ENCODE results near the gene ZNF407.

Gene ZNF407

DNA sequence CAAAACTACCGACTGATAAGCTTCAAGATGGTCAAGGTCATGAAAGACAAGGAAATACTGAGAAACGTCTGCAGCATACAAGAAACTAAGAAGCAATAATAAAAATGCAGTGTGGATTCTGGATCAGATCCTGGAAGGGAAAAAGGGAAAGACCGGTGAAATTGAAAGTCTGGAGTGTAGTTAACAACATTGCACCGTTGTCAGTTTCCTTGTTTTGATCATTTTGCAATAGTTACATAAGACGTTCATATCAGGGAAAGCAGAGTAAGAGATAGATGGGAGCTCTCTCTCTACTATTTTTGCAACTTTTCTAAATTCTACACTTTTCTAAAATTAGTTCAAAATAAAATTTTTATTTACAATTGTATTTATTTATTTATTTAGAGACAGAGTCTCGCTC is 15.0 kb upstream of the ZNF407 start:
- FAIRE-seq, result no peak

DNA sequence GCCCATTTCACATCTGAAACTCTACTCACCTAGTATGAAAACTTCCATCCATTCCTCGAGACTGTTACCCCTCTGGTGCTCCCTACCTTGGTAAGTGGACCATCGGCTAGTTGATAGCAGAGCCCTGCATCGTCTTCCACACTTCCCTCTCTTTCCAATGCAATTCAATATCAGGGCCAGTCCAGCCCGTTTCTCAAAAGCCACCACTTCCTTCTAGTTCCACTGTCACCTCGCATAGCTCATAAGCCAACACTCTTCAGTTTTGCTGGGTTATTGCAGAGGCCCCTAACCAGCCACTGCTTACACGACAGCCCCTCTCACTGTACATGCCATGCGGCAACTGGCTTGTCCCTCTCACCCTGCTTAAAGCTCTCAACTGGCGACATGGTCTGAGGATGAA is 10.2 kb upstream of the ZNF407 start:
- FAIRE-seq, result no peak

DNA sequence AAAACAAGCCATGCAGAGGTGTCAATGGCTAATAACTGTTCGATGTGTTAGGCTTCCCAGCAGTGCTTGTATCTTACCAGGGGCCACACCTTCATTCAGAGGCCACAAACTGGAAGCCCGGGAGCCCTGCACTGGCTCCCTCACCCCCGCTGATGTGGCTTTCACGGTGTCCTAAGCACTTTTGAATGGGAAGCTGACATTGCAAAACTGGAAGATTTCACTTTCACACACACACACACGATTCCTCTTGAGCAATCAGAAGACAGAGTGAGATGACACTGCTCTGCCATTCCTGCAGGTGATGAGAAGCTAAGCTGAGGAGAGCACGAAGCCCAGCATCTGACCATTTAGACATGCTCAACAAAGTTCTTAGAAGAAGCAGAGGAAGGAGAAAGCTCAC is 8.6 kb upstream of the ZNF407 start:
- FAIRE-seq, result no peak

DNA sequence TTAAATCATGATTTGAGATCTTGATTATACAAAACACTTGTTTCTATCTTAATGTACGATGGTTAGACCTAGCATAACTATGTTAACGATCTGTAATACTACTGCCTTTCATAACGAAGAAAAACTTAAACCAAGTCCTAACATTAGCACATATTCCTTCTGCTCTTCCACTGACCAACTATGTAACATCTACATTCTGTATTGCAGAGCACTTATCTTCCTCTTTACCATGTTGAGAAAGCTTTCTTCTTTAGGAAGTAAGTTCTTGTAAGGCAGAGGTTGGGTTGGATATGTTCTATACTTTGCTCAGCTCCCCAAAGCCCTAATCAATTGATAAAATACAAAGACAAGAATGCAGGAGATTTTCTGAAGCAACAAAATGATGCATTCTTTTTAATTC is 7.9 kb upstream of the ZNF407 start:
- FAIRE-seq, result no peak

DNA sequence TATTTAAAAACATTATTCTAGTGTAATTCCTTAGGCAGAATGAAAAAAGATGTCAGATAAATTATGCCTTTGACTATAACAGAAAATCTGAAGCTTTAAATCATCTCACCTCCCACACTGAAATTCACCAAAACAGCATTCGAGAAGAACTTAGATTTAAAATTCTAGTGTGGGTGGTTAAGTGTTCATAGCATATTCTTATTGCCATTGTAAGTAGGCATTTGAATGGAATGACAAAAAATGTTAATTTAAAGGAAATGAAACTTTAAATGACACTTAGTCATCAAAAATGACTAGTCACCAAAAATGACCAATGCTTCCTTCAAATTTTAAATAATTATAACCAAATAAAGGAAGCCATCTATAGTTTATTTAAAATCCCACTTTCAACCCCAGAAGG is 7.0 kb upstream of the ZNF407 start:
- no peak for FAIRE-seq

DNA sequence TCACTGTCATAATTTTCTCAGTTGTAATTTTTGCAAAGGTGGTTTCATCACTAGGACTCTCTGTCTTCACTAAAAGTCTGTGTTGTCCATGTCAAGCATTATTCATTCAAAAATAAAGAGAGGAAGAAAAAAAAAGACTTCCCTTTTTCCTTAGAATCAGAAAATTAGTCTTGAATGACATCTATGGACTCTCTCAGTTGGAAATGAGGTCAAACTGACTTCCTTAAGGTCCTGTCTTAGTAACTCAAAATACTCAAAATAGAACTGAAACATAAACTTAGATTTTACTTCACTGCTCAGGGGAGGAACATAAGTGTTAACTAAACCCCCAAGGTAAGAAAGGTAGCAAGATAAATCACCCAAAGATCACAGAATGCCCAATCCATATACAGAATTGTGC is 2.2 kb upstream of the ZNF407 start:
- FAIRE-seq, result no peak

DNA sequence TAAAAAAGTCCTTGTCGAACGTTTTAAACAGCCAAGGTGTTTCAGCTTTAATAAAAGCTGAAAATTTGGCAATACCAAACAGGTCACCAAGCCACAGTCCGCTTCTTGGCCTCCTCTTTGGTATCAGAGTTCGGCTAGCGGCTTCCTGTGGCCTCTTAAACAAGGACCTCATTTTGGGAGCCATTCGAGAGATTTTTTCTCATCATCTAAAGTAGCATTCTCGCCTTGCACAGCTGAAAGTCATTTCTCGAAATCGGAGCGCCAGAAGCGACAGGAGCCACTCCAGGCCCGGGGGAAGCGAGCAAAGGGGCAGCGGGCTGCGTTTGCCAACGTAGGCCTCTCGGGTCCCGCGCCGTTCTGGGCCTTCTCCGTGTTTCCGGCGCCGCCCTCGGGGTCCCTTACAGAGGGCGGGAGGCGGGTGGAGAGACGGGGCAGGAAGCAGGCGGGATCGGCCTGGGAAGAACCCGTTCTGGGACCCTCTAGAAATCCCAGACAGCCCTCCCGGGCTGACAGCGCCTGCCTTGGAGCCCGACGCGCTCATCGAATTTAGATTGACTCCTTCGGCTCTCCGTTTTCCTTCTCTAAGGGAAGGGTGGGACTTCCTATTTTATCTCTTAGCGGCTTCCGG is 522 bp upstream of the ZNF407 start:
- FAIRE-seq, result no peak

DNA sequence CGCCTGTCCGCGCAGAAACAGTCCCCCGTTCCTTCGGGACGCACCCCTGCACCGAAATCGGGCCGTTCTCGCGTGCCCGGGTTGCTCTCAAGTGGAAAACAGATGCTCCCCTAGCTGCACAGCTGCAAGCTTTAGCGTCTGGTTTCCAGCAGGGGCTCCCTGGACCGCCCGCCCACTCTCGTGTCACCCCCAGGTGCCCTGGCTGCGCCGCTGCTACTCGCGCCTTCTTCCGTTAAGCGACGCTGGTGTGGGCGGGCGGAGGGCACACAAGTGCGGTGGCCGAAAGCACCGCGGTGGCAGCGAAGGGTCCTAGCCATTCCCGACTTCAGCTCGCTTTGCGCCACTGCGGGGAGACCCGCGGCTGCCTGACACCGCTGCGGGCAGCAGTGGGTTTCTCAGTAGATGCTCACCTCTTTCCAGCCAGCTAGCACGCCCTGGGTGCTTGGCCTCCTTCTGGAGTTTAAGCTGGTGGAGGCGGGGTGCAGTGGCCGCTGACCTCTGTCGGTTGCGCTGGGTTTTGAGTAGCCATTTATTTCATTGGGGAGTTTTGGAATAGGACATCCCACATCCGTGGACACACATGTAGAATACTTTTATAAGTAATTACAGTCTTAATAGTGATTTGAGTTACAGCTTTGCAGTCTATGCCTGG is 806 bp downstream of the ZNF407 start:
- no peak for FAIRE-seq

DNA sequence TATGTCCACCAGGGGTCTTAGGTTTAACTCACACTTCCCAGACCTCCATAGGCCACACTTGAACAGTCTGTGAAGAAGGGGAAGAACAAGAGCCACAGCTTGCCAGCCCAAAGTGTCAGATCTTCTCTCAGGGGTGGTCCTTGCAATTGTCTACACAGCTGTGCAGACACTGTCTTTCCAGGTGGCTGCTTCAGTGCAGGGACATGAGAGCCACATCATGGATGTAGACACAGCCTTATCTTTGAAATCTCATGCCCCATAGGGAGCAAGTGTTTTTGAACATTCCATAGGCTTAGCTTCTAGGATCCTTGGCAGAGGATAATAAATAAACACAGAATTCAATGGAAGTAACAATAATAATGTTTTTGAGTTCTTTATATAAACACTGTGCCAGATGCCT is 6.7 kb downstream of the ZNF407 start:
- no peak for FAIRE-seq

DNA sequence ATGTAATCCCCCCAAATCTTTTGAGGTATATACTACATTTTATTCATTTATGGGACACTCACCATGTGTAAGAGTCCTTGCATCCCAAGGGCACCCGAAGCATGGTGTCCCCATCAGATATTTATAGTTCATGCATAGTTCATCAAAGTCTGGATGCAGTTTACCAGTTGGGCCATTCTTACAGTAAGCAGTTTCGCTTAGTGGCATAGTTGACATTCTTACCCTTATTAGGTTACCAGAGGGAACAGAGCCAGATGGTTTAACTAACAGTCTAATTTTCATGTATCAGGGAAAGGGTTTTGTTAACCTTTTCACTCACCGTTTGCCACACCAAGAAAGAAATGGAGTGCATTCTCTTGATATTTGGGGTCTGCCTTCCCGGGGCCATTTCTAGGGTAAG is 7.1 kb downstream of the ZNF407 start:
- FAIRE-seq, result no peak

DNA sequence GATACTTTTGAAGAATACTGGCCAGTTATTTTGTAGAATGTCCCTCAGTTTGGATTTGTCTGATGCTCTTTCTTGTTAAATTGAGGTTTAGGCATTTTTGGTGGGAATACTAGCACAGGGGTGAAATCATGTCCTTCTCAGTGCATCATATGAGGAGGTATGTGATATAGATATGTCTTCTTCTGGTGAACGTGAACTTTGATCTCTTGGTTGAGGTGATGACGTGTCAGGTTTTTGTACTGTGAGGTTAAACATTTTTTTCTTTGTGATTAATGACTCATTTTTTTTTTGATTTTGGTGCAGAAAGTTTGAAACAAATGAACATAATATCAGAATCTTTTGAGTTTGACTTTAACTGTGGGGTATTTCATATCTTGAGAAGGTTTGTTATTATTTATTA is 11.0 kb downstream of the ZNF407 start:
- no peak for FAIRE-seq

DNA sequence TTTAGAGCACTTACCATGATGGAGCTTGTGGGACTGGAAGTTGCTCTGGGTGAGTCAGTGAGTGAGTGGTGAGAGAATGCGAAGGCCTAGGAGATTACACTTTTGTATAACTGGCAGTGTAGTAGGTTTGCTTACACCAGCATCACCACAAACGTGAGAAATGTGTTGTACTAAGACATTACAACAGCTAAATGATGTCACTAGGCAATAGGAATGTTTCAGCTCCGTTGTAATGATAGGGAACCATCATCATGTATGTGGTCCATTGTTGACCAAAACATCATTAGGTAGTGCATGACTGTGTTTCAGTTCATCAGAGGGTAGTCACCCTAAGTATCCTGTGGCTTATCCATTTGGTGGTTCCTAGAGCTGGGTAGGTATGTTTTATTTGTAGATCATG is 11.9 kb downstream of the ZNF407 start:
- no peak for FAIRE-seq

DNA sequence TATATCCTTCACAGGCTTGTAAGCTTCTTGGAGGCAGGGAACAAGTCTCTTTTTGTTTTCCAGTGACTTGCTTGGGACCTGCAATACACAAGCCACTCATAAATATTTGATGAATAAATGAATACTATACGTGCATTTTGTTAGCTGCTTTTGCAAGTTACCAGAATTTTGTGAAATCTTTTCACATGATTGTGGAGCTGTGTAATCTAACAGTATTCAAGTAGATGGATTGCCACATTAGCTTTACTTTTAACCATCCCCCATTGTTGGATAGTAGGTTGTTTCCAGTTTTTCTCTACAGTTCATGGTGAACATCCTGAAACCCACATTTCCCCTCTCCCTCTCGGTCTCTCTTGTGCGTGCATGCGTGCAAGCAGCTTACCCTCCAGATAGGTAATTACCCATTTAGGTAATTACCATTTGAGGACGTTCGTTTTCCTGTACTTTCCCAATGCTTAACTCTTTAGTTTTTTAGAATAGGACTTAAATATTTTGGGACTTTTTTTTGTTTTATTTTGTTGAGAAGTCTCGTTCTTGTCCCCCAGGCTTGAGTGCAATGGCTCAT is 12.5 kb downstream of the ZNF407 start:
- no peak for FAIRE-seq

DNA sequence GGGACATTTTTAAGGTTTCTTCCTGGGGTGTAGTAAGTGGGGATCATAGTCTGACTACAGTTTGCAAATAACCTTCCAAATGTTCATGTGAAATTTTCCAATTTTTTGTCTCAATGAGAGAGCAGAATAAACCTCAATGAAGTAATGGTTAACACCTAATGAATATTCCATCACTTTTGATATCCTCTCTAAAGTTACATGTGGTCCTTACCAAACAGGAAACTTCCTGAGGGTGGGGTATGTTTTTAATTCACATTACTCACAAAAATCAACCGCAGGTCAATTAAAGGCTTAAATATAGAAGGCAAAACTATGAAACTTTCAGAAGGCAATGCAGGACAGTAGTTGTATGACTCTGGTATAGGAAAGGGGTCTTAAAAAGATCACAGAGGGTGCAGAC is 13.2 kb downstream of the ZNF407 start:
- FAIRE-seq, result no peak

DNA sequence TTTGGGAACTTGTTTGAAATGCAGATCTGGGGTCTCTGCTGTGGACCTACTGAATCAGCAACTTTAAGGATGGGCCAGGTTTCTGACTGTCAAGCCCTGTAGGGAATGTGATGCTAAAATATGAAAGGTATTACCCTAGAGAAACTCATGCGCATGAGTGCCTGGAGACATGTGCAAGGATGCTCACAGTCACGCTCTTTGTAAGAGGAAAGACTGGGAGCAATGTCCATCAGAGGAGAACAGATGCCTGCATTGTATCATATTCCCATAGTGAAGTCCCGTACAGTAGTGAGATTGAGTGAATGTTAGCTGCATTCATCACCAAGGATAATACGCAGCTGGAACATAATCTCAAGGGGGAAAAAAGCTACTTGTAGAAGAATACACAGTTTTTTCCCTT is 14.1 kb downstream of the ZNF407 start:
- FAIRE-seq, result no peak

DNA sequence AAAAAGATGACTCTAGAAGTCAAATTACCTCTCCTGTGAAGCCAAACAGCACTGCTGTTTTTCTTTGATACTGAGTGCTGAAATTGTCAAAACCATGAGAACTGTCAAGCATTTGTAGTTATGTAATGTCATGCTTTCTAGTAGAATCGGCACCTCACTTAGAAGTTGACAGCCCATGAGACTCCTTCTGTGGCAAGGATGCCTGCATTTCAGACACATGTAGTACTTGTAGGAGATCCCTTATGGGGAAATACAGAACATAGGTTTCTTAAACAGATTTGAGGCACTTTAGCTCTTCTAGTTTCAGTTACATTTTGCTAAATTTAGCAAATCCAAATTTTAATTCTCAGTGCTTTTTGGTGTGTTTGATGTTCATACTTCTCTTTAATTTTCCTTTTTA is 15.7 kb downstream of the ZNF407 start:
- FAIRE-seq, result no peak

DNA sequence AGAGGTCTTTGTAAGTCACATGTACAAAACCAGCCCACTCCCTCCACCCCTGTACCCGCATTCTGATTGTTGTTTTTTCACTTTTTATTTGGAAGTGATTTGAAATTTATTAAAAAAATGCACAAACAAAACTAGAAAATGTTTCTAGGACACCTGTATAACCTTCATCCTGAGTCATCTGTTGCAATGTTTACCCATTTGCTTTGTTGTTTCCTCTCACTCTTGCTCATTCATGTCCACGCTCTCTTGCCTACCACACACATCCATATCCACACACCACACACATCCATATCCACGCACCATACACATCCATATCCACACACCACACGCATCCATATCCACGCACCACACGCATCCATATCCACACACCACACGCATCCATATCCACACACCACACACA is 18.8 kb downstream of the ZNF407 start:
- no peak for FAIRE-seq

DNA sequence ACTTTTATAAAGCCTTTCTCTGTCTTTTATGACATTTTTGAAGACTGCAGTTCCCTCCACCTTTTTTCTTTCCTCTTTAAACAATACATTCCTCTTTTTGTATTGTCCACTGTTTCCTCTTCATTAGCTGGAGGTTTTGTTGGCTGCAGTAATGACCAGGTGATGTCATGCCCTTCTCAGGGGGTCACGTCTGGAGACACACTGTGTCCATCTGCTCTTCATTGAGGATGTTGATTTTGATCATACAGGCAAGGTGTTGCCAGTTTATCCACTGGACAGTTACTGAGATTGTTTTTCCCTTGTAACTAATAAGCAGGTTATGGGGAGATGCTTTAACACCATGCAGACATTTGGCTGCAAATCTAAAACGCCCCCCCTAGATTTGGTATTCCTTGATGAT is 19.8 kb downstream of the ZNF407 start:
- FAIRE-seq, result no peak

DNA sequence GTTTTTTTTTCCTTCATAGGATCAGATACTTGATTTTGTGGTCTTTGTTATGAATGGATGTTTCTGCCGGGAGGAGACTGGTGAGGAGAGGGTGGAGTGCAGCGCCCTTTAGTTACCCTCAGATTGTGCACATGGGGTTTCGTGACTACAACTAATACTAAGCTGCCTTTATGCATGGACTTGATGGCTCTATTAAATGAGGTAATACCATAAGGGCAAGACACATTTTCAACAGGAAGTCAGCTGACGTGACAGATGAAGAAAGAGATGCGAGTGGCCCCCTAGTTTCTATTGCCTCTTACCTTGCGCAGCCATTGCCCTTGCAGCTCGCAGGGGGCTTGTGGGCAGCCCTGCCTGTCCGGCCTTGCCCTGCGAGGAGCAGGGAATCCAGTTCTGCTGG is 24.4 kb downstream of the ZNF407 start:
- no peak for FAIRE-seq

DNA sequence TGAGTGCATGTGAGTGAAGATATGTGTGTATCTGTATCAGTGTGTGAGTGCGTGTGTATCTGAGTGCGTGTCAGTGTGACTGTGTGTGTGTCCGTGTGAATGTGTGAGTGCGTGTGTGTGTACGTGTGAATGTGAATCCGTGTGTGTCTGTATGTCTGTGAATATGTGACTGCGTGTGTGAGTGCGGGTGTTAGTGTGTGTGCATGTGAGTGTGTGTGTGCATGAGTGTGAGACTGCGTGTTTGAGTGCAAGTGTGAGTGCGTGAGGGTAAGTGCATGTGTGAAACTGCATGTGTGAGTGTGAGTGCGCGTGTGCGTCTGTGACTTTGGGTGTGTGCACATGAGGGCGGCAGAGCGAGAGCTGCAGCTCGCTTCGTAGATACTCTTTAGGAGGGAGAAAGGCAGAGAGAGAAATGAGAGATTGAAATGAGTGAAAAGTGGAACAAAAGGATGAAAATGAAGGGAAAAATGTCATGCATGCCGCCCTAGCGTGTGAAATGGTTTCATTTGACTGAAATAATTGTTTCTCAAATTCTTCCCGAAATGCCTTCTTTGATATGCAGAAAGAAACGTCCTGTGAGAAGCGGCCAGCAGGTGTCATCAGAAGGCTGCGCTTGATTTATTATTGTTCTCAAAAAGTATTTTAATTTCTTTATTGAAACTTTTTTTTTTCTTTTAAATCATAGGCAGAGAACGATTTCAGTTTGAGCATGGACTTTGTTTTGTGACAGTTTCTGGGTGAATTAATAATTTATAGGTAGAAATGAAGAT is 25.6 kb downstream of the ZNF407 start:
- peak; percentile 34 for FAIRE-seq

DNA sequence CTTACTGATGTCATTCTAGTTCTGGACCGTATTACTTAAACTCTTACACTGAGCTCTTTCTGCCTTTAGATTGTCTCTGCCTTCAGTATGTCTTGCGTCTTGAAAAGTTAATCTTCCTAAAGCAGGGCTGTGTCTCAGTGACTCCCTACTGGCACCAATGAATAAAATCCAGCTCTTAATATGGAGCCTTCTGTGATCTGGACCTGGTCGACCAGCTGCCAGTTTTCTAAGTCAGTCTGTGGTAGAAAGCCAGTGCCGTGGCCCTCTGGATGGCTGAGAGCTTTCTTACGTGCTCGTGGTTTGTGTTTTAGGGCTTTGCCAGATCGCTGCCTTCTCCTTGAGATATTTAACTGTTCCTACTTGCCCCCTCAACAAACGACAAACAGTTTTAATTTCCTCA is 26.8 kb downstream of the ZNF407 start:
- FAIRE-seq, result no peak

DNA sequence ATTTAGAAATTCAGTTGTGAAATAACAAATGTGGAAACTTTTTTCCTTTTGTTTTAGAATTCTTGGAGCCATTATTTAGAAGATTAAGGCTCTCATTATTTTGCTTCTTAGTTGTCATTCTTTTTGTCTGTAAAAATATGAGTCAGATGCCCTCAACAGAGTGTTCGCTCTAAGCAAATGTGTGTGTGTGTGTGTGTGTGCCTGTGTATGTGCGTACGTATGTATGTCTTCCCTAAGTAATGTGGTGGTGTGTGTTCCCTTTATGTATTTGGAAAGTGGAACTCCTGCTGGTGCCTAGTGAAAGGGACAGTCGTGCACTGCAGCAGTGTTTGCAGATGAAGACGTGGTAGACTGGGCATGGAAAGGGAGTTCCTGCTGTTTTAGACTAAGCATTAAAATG is 27.5 kb downstream of the ZNF407 start:
- no peak for FAIRE-seq

DNA sequence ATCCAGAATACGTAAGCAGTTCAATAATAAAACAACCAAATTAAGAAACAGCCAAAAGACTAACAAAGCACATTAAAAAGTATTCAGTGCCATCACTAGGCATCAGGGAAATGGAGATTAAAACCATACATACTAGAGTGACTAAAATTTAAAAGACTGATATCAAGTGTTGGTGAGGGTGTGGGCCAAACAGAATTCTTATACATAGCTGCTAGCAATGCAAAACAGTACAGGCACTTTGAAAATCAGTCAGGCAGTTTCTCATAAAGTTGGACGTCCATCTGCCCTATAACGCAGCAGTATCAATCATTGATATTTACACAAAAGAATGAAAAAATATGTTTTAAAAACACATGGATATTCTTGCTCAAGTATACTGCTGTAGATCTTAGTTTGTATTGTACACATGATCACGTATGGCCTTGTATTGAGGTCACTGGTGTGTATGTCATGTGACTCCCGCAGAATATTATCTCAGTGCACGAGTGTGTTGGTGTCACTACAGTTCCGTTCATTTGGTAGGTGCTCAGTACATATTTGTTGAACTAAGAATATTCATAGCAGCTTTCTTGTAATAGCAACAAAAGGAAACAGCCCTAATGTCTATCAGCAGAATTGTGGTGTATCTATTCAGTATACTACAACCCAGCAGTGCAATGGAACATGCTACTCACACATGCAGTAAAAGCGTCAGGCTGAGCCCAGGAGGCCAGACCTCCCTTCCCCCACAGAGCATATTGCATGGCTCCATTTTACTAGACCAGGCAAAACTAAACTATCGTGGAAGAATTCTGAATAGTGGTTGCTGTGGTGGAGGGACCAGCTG is 28.6 kb downstream of the ZNF407 start:
- FAIRE-seq, result no peak
